SH-SY5Y (cell line): ENCODE data around the gene MRPL55.

Experiments used
- GATA2 ChIP-seq: IDR thresholded peaks from 2 replicates; pipeline ENCODE4 v1.6.1; 2011; ENCODE audit warnings: mild to moderate bottlenecking, low read depth, low read length
- GATA3 ChIP-seq: IDR thresholded peaks from 2 replicates; pipeline ENCODE4 v1.6.1; 2011; ENCODE audit warnings: low read depth, mild to moderate bottlenecking, low read length, moderate library complexity

MRPL55 gene

DNA sequence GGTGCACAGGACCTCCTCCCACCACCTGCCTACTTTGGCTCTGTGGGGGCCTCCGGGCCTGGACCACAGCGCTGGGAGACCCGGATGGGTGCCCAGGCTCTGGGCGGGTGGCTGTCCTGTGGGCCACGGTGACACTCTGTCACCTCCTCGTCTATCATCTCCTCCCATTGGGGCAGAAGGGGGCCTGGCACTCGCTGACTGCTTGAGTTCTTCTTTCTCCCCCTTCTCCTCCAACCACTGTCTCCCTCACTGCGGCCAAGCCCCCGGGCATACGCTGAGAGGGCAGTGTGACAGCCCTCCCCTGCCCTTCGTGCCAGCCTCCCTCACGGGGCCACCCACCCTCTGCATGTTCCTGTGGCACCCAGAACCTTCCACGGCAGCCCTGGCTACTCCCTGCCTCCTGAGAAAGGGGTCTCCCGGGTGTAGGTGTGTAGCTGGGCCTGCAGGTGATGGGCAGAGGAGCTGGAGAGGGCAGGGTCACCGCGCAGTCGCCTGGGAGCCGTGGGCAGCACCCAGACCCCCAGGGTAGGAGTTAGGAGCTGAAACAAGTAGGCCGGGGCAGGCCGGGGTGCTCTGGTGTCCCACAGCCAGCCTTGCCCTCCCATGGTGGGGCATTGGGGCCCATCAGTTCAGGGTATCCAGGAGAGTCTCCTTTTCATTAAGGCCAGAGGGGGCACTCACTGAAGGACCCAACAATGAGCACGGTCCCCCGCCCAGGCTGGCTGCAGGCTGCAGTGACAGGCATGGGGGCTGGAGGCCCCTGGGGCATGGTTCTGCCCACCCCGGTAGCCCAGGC is 35.8 kb downstream of the MRPL55 start:
- TF ChIP-seq GATA3 (no peak), GATA2 (no peak)

DNA sequence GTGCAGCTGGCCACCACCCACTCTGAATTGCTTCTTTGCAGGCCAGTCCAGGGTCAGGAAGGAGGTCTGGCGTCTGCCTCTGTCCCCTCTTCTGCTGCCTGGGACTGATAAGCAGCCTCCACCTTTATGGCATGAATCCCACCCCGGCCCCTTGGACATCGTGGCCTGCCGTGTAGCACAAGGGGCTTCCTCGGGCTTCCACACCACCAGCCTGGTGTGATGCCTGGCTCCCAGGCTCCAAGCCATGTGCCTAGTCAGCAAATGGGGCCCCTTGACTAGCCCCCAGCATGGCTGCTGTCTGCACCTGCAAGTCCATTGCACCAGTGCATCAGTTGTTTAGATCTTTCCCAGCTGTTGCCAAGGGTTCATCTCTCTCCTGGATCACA is 36.4 kb downstream of the MRPL55 start:
- TF ChIP-seq GATA2: no peak
- TF ChIP-seq GATA3: no peak

DNA sequence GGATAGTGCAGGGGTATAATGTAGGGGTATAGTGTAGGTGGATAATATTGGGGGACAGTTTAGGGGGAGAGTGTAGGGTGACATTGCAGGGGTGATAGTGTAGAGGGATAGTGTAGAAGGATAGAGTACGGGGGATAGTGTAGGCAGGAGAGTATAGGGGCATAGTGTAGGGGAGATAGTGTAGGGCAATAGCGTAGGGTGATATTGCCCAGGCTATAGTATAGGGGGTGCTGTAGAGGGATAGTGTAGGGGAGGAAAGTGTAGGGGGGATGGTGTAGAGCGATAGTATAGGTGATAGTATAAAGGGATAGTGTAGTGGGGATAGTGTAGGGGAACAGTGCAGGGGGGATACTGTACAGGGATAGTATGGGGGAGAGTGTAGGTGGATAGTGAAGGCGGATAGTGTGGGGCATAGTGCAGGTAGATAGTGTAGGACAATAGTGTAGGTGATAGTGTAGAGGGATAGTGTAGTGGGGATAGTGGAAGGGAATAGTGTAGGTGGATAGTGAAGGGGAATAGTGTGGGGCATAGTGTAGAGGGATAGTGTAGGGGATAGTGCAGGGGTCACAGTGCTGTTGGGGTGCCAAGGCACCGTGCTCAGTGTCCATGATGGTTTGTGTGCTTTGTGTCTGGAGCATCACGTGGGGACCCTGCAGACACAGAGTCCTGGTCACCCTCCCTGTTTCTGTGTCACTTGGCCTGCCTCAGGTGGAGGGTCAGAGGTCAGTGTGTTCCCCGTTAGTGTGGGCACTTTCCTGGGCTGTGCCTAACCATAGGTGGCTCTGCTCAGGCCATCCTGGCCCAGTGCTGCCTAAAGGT is 37.1 kb downstream of the MRPL55 start:
- TF ChIP-seq GATA2 (no peak), GATA3 (no peak)

DNA sequence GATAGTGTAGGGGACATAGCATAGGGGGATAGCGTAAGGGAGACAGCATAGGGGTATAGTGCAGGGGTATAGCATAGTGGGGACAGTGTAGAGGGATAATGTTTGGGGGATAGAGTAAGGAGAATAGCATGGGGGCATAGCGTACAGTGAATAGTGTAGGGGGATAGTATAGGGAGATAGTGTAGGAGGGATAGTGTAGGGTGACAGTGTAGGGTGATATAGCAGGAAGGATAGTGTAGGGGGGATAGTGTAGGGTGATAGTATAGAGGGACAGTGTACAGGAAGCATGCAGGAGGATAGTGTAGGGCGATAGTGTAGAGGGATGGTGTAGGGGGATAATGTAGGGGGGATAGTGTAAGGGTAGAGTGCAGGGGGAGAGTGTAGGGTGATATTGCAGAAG is 38.2 kb downstream of the MRPL55 start:
- no peak for TF ChIP-seq GATA3
- no peak for TF ChIP-seq GATA2

DNA sequence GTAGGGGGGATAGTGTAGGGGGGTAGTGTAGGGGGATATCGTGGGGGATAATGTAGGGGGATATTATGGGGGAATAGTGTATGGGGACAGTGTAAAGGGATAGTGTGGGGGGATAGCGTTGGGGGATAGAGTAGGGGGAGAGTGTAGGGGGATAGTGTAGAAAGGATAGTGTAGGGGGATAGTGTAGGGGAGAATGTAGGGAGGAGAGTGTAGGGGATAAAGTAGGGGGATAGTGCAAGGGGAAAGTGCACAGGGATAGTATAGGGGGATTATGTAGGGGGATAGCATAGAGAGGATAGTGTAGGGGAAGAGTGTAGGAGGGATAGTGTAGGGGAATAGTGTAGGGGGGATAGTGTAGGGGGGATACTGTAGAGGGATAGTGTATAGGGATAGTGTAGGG is 38.9 kb downstream of the MRPL55 start:
- no peak for TF ChIP-seq GATA2
- TF ChIP-seq GATA3: no peak

DNA sequence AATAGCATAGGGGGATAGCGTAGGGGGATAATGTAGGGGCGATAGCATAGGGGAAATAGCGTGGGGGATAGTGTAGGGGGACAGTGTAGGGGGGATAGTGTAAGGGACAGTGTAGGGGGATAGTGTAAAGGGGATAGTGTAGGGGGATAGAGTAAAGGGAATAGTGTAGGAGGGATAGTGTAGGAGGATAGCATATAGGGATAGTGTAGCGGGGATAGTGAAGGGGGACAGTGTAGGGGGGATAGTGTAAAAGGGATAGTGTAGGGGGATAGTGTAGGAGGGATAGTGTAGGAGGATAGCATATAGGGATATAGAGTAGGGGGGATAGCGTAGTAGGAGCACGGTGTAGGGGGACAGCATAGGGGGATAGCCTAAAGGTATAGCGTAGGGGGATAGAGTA is 40.7 kb downstream of the MRPL55 start:
- TF ChIP-seq GATA2 (no peak), GATA3 (no peak)

DNA sequence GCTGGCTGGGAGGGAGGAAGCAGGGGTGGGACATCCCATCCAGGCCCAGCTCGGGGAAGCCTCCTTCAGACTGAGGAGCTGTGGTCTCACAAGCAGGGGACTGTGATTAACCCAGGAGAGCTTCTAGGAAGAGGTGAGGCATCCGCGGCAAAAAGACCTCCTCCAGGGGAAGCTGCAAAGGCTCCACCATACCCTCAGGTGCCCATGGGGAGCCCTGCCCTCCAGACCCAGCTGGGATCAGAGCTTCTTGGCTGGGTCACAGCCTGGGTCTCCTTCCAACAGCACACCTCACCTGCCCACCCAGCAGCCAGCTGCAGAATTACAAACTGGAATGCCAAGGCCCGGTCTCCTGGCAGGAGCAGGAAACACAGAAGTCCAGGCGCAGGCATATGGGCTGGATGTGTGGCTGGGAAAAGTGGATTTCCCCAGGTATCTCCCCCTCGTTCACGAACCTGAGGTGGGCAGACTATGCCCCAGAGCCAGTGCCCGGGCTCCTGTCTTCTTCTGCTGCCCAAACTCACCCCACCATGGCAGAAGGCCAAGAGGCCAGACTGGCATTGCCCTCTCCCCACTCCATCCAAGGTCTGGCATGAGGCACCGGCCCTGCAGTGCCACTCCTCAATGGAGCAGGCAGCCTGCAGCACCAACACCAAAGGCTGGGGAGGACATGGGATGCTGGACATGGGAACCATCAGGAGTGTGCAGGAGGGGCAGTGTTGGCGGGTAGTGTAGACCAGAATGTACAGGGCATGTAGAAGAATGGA is 42.0 kb downstream of the MRPL55 start:
- TF ChIP-seq GATA3: no peak
- TF ChIP-seq GATA2: no peak

DNA sequence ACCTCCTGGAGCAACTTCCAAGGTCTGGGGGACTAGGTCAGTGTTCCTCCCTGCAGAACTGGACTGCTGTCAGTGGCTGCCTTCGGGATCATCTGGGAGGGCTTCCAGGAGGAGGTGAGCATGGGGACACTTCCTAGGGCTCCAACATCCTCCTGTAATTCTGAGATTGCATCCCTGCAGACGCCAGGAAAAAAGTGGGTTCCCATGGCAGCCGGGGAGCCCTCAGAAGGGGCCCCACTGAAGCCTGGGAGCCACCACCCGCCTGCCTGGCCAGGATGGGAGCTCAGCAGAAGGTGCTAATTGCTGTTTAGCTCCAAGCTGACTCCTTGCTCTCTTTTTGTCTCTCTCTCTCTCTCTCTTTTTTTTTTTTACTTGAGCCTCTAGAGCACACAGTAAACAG is 42.7 kb downstream of the MRPL55 start:
- no peak for TF ChIP-seq GATA2
- TF ChIP-seq GATA3: no peak

DNA sequence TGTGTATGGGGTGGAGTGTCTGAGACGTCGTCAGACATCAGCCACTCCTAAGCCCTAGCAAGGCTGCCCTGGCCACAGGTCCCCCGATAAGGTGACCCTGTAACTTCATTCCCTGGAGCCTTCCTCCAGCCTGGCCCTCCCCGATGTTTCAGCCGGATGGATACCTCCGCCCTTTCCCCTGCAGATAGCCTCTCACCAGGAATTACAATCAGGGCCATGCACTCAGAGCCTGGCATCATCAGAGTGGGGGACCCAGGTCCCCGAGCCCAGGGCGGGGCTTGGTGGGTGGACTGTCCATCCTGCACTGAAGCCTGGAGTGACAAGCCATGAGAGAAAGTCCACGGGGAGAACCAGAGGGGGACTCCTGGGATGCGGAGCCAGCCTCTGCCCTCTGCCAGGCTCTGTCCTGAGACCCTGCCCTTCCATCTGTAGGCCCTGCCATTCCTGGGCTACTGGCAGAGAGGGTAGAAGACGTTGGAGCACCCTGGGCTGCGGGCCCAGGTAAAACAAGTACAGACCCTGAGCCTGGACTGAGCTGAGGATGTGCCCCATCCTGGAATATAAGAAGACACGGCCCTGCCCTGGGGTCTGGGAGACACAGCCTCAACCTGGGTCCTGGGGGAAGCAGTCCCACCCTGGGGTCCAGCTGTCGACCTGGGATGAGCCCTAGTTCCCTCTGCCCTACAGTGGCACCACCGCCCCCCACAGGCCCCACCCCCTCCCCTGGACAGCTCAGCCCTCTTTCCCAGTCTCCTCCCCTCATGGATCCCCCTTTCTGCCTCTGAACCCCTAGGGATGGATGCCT is 43.4 kb downstream of the MRPL55 start:
- no peak for TF ChIP-seq GATA2
- TF ChIP-seq GATA3: no peak

DNA sequence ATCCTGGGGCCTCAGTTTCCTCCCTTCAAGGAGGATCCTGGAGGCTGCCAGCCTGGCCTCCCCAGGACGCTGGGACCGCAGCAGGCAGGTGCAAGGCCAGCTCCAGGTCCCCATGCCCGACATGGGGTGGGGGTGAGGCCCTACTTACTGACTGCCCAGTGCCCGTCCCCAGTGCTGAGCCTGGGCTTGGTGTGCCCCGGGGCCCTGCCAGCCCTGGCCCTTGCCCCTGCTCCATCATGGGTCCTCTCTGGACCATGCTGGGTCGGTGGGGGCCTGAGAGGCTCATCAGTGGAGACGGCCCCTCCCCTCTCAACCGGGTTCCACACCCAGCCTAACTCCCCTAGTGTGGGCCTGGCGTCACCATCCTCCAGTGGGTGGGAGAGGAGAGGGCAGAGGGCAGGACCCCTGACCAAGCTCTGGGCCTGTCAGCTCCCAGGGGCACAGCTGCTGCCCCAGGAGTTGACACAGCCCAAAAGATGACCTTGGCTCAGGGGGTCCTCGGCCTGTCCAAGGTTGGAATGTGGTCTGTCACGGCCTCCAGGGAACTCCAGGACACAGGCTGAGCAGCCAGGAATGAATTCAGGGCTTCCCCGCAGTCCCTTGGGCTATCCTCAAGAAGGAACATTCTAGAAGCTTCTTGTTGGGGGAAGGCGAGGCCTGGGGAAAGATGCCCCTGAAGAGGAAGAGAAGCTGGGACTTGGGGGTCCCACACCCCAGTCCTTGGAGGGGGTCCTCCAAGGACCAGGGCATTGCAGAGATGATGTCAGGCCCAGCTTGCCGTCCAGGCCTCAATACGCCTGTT is 44.2 kb downstream of the MRPL55 start:
- TF ChIP-seq GATA3 (no peak), GATA2 (no peak)

DNA sequence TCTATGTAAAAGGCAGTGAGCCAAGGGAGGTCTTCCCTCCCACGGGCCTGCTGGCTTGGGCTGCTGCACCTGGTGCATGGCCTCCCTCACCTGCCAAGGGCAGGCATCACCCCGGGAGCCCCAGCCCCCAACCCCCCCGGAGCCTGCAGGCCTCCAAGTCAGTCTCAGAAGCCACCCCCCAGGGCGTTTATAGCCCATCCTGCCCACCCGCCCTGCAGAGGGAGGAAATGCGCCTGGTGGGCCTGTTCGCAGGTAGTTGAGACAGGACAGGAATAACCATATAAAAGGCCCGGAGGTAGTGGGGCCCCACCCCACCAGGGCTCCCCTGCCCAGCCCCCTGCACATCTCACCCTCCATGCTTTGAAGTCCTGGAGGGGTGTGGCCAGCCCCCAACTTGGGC is 44.8 kb downstream of the MRPL55 start:
- TF ChIP-seq GATA2 (no peak), GATA3 (no peak)

DNA sequence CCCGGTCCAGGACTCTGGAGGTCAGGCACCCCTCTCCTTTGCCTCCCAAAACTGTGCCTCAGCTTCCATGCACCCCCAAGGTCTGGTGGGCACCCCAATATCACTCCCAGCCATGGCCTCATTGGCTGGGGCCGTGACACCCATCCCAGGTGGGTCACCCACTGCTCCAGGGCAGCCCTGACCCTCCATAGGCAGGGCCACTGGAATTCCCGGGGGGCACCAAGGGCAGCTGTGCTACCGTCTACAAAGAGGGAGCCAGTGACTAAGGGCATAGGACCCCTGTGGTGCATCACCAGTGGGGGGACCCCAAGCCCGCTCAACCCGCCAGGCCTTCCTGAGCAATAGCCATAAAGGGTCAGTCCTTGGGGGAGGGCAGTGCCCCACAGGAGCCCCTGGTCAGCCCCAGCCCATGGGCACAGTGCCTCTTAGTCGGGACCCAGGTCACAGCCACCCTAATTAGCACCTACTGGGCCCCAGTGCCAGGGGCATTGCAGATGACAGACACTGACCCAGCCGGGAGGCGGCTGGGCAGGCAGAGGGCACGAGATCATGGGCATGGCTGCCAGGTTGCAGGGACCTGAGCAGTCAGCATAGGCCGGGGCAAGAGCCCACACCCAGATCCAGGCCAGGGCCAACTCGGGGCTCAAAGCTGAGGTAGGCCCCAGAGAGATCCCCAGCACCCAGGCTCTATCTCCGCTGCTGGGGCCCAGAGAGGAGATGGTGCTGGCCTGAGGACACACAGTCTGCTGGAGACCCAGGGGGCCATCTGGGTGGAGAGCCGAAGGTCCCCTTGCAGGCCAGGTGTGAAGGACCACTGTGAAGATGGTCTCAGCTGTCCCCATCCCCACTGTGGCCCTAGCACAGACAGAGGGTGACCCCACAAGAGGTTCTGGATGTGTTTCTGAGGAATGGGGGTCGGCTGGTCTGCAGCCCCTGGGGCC is 45.6 kb downstream of the MRPL55 start:
- TF ChIP-seq GATA3 (no peak), GATA2 (no peak)
